Measurements from ENCODE around the gene SLC22A23. TPM values are rescaled to one million over a fixed set of nuclear protein-coding genes. Genes with fewer than 3 reads are reported as not detected.

Gene SLC22A23
- total RNA-seq, 1 donor from 2014 or later = 18.7 TPM

- H3K36me3 ChIP-seq (ENCODE audit: control insufficient read depth, insufficient read depth, low read length) = no peaks in the 10 kb centered on the region
- H3K27me3 ChIP-seq (ENCODE audit: control insufficient read depth, insufficient read depth, low read length) = no peaks in the 10 kb centered on the region
- no peak for FAIRE-seq
- DNase-seq (ENCODE audit: low read depth) = no peak
- H3K4me3 ChIP-seq (ENCODE audit: low read depth, low read length) = no peak overlapping the region
- TF ChIP-seq CTCF (IDR thresholded peaks at IDR 0.05; ENCODE audit: insufficient read depth, low read length, severe bottlenecking) = no peak
These were observed 126.7 kb downstream of the SLC22A23 start for GRCh38 chr6:3330199-3330598.

- FAIRE-seq = no peak
- TF ChIP-seq CTCF (IDR thresholded peaks at IDR 0.05; ENCODE audit: insufficient read depth, low read length, severe bottlenecking) = no peak
- H3K4me3 ChIP-seq (ENCODE audit: low read depth, low read length) = no peak overlapping the region
- H3K36me3 ChIP-seq (ENCODE audit: control insufficient read depth, insufficient read depth, low read length) = no peaks in the 10 kb centered on the region
- H3K27me3 ChIP-seq (ENCODE audit: control insufficient read depth, insufficient read depth, low read length) = no peaks in the 10 kb centered on the region
- no peak for DNase-seq (ENCODE audit: low read depth)
These were observed 127.3 kb downstream of the SLC22A23 start for GRCh38 chr6:3329393-3330051.

GRCh38 chr6:3328796-3329195 is 128.1 kb downstream of the SLC22A23 start:
- FAIRE-seq = no peak
- no peaks in the 10 kb centered on the region for H3K27me3 ChIP-seq (ENCODE audit: control insufficient read depth, insufficient read depth, low read length)
- no peak for TF ChIP-seq CTCF (IDR thresholded peaks at IDR 0.05; ENCODE audit: insufficient read depth, low read length, severe bottlenecking)
- DNase-seq (ENCODE audit: low read depth) = no peak
- H3K4me3 ChIP-seq (ENCODE audit: low read depth, low read length) = no peak overlapping the region
- peaks cover 4% of the 10 kb centered on the region for H3K36me3 ChIP-seq (ENCODE audit: control insufficient read depth, insufficient read depth, low read length)

- Histone ChIP-seq H3K36me3 (ENCODE audit: control insufficient read depth, insufficient read depth, low read length) (peaks cover 6% of the 10 kb centered on the region), H3K4me3 (ENCODE audit: low read depth, low read length) (no peak overlapping the region), H3K27me3 (ENCODE audit: control insufficient read depth, insufficient read depth, low read length) (no peaks in the 10 kb centered on the region)
- FAIRE-seq (no peak), DNase-seq (ENCODE audit: low read depth) (peak; percentile 35)
- no peak for TF ChIP-seq CTCF (IDR thresholded peaks at IDR 0.05; ENCODE audit: insufficient read depth, low read length, severe bottlenecking)
These were observed 128.7 kb downstream of the SLC22A23 start for GRCh38 chr6:3328145-3328544.

- no peak for TF ChIP-seq CTCF (IDR thresholded peaks at IDR 0.05; ENCODE audit: insufficient read depth, low read length, severe bottlenecking)
- DNase-seq (ENCODE audit: low read depth) (no peak), FAIRE-seq (no peak)
- Histone ChIP-seq H3K36me3 (ENCODE audit: control insufficient read depth, insufficient read depth, low read length) (peaks cover 7% of the 10 kb centered on the region), H3K27me3 (ENCODE audit: control insufficient read depth, insufficient read depth, low read length) (no peaks in the 10 kb centered on the region), H3K4me3 (ENCODE audit: low read depth, low read length) (no peak overlapping the region)
These were observed 129.4 kb downstream of the SLC22A23 start for GRCh38 chr6:3327403-3327802.

GRCh38 chr6:3326981-3327380 is 129.9 kb downstream of the SLC22A23 start:
- Histone ChIP-seq H3K36me3 (ENCODE audit: control insufficient read depth, insufficient read depth, low read length) (peaks cover 7% of the 10 kb centered on the region), H3K27me3 (ENCODE audit: control insufficient read depth, insufficient read depth, low read length) (no peaks in the 10 kb centered on the region), H3K4me3 (ENCODE audit: low read depth, low read length) (no peak overlapping the region)
- FAIRE-seq (no peak), DNase-seq (ENCODE audit: low read depth) (no peak)
- TF ChIP-seq CTCF (IDR thresholded peaks at IDR 0.05; ENCODE audit: insufficient read depth, low read length, severe bottlenecking) = no peak

Measured in bronchial epithelial cell (primary cell).